Calu3 (cell line): ENCODE data around the gene F7. TPM values are rescaled to one million over a fixed set of nuclear protein-coding genes. Genes with fewer than 3 reads are reported as not detected.
"Not testable (repeated sequence)": the region's sequence is repeated elsewhere in the genome, so short reads cannot be mapped to it uniquely, and the experiment has no call there.

Experiments
- BruUV-seq: library from RNA; stranded (reverse); fragments of 400-500 nt; replicated peaks from 2 replicates; lab custom pipeline; 2021; lab: Mats Ljungman, UMichigan
- CTCF ChIA-PET: fragments of 300-600 bp; sonication (Branson Sonifier 250); formaldehyde crosslinking; loops from one replicate; lab custom pipeline; 2022; ENCODE audit warnings: antibody characterized with exemption; lab: Charles Lee
- DNase-seq: peaks from one replicate; pipeline ENCODE4 v3.0.0; 2022
- H3K27ac Mint-ChIP-seq: one replicate; pipeline ENCODE4 v1.8.0; 2022; ENCODE audit warnings: mixed read lengths; ENCODE audit not compliant: unreplicated experiment
- H3K27me3 Mint-ChIP-seq: one replicate; pipeline ENCODE4 v1.8.0; 2022; ENCODE audit warnings: mixed read lengths; ENCODE audit not compliant: unreplicated experiment
- H3K36me3 Mint-ChIP-seq: one replicate; pipeline ENCODE4 v1.8.0; 2022; ENCODE audit warnings: mild to moderate bottlenecking, moderate library complexity, mixed read lengths; ENCODE audit not compliant: insufficient read depth, unreplicated experiment
- H3K4me1 Mint-ChIP-seq: one replicate; pipeline ENCODE4 v1.8.0; 2022; ENCODE audit warnings: mild to moderate bottlenecking, low read depth, mixed read lengths; ENCODE audit not compliant: unreplicated experiment
- H3K4me3 Mint-ChIP-seq: one replicate; pipeline ENCODE4 v1.8.0; 2022; ENCODE audit warnings: mild to moderate bottlenecking, low read depth, moderate library complexity, mixed read lengths; ENCODE audit not compliant: unreplicated experiment
- H3K9me3 Mint-ChIP-seq: one replicate; pipeline ENCODE4 v1.8.0; 2022; ENCODE audit warnings: low read depth, mixed read lengths; ENCODE audit not compliant: unreplicated experiment
- intact Hi-C: fragments of 100-400 bp; cut with micrococcal nuclease; formaldehyde crosslinking; loops from one replicate; pipeline ENCODE4 v1.10.0; 2022; ENCODE audit not compliant: unreplicated experiment
- total RNA-seq: library from RNA; stranded (reverse); gene quantifications from 2 replicates; pipeline ENCODE4 v1.2.3, GENCODE V29; 2022
- TF ChIP-seq, protein P1 (sequence below): fragments of 200-600 bp; IDR thresholded peaks from one replicate; pipeline ENCODE4 v1.8.0; 2022; ENCODE audit warnings: antibody characterized with exemption; ENCODE audit not compliant: unreplicated experiment

Gene F7
- total RNA-seq, 1 experiment from 2014 or later, result not detected

DNA sequence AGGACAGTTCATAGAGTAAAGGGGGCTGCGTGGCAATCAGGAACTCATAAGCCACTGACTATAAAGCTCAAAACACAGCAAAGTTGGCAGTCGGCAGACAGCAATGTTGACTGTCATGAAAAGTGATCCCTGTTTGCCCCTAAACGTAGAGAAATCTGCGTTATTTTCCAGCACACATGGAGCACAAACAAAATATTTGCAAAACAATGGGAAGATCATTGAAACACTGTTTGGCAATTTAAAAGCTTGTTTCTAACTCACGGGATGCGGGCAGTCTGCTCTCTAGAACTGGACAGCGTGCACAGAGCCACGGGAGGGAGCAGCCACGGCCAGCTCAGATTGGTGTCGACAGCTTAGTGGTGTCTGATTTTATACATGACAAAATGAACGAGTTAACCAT, 6.4 kb upstream of the F7 start:
- TF ChIP-seq, protein P1, sequence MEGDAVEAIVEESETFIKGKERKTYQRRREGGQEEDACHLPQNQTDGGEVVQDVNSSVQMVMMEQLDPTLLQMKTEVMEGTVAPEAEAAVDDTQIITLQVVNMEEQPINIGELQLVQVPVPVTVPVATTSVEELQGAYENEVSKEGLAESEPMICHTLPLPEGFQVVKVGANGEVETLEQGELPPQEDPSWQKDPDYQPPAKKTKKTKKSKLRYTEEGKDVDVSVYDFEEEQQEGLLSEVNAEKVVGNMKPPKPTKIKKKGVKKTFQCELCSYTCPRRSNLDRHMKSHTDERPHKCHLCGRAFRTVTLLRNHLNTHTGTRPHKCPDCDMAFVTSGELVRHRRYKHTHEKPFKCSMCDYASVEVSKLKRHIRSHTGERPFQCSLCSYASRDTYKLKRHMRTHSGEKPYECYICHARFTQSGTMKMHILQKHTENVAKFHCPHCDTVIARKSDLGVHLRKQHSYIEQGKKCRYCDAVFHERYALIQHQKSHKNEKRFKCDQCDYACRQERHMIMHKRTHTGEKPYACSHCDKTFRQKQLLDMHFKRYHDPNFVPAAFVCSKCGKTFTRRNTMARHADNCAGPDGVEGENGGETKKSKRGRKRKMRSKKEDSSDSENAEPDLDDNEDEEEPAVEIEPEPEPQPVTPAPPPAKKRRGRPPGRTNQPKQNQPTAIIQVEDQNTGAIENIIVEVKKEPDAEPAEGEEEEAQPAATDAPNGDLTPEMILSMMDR, result no peak
- intact Hi-C loops, result no loop called here
- H3K4me3 Mint-ChIP-seq, result no peak overlapping the region
- DNase-seq, result no peak
- no peak overlapping the region for H3K27ac Mint-ChIP-seq
- BruUV-seq, result no TSS peak
- H3K4me1 Mint-ChIP-seq, result no peaks in the 10 kb centered on the region
- no peaks in the 10 kb centered on the region for H3K27me3 Mint-ChIP-seq
- CTCF ChIA-PET, result no interaction called here
- H3K36me3 Mint-ChIP-seq, result peaks cover 10% of the 10 kb centered on the region
- H3K9me3 Mint-ChIP-seq, result no peaks in the 10 kb centered on the region

DNA sequence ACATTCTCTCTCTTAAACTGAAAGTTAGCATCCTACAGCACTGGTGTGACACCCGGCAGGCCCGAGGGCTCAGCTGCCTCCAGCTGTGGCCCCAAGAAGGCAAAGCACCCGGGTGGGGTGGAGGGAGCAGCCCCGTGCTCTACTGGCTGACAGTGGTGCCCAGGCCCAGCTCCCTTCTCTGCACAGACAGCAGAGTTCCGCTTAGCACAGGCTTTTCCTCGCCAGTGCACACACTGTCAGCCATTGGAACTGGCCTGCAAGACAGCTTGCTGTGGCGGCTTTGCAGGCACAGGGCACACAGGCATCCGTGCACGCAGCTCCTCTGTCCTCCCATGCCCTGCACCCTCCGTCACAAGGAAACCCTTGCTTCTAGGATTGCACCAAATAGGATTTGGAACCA, 3.3 kb upstream of the F7 start:
- H3K4me3 Mint-ChIP-seq, H3K27me3 Mint-ChIP-seq, H3K4me1 Mint-ChIP-seq, H3K27ac Mint-ChIP-seq, BruUV-seq, CTCF ChIA-PET, H3K9me3 Mint-ChIP-seq, intact Hi-C loops, DNase-seq: not testable (repeated sequence)
- H3K36me3 Mint-ChIP-seq, result peaks cover 10% of the 10 kb centered on the region

DNA sequence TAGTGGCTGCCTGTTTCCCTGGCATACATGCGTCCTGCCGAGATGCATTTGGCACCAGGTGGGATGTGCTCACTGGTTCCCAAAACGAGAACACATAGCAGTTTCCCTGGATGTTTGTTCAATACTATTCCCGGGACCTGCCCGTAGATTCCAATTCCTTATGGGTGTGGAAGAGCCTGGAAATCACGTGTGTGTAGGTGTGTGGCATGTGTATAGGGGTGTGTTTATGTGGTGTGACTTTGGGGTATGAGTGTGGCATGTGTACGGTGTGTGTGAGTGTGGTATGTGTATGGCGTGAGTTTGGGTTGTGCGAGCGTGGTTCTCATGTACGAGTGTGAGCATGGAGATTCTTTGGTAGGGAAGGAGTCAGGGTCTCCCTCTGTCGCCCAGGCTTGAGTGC, 2.9 kb upstream of the F7 start:
- Mint-ChIP-seq H3K9me3 (no peaks in the 10 kb centered on the region), H3K27ac (no peak overlapping the region), H3K27me3 (no peaks in the 10 kb centered on the region), H3K4me3 (no peak overlapping the region), H3K36me3 (peaks cover 10% of the 10 kb centered on the region), H3K4me1 (no peaks in the 10 kb centered on the region)
- CTCF ChIA-PET, result no interaction called here
- BruUV-seq, result no TSS peak
- intact Hi-C loops, result no loop called here
- TF ChIP-seq, protein P1, result no peak
- DNase-seq, result no peak

DNA sequence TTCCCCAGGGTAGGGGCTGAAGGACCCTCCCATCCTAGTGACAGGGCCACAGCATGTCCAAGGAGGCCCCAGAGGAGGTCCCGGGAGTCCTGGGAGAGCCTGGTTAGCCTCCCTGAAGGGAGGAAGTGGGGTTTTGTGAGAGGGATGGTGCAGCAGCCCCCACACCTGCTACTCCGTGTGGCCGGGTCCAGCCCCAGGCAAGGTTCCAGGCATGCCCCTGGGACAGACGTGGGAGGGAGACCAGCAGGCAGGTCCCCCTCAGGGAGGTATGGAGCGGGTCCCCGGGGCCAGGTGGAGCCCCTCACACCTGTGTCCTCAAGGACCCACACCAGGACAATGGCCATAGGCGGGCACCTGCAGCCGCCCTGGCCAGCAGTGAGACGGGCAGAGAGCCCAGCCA, 1.9 kb upstream of the F7 start:
- Mint-ChIP-seq H3K36me3 (peaks cover 10% of the 10 kb centered on the region), H3K9me3 (no peaks in the 10 kb centered on the region), H3K27me3 (no peaks in the 10 kb centered on the region), H3K4me1 (no peaks in the 10 kb centered on the region), H3K4me3 (no peak overlapping the region), H3K27ac (no peak overlapping the region)
- CTCF ChIA-PET, result no interaction called here
- TF ChIP-seq, protein P1, result no peak
- intact Hi-C loops, result no loop called here
- no peak for DNase-seq
- BruUV-seq, result no TSS peak

DNA sequence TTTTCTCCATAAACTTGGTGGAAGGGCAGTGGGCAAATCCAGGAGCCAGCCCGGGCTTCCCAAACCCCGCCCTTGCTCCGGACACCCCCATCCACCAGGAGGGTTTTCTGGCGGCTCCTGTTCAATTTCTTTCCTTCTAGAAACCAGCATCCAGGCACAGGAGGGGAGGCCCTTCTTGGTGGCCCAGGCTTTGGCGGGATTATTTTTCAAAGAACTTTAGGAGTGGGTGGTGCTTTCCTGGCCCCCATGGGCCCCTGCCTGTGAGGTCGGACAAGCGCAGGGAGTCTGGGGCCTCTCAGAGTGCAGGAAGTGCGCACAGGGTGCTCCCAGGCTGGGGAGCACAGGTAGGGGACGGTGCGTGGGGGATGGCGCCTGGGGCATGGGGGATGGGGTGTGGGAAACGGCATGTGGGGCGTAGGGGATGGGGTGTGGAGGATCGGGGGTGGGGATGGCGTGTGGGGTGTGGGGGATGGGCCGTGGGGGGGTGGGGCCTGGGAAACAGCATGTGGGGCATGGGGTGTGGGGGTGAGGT, 396 bp downstream of the F7 start:
- intact Hi-C loops, result no loop called here
- H3K27ac Mint-ChIP-seq, result no peak overlapping the region
- CTCF ChIA-PET, result no interaction called here

More for the DNA sequence above, 396 bp downstream of the F7 start:
- no peak overlapping the region for H3K4me3 Mint-ChIP-seq
- H3K4me1 Mint-ChIP-seq, result no peaks in the 10 kb centered on the region
- no peaks in the 10 kb centered on the region for H3K27me3 Mint-ChIP-seq
- peaks cover 5% of the 10 kb centered on the region for H3K36me3 Mint-ChIP-seq
- TF ChIP-seq, protein P1, result no peak
- no TSS peak for BruUV-seq
- no peaks in the 10 kb centered on the region for H3K9me3 Mint-ChIP-seq
- DNase-seq, result no peak
